GM18858 (cell line): ENCODE measurements around the gene PRKAR2B.
"Not testable (repeated sequence)": the region's sequence is repeated elsewhere in the genome, so short reads cannot be mapped to it uniquely, and the experiment has no call there.

Experiments used
- ATAC-seq: cut with Tn5 transposase; IDR thresholded peaks from one replicate; pipeline ENCODE4 v1.9.1; 2021; ENCODE audit not compliant: unreplicated experiment

The PRKAR2B gene

GRCh38 chr7:107026166-107026565 lies 18.3 kb upstream of the PRKAR2B start:
- no peak for ATAC-seq

GRCh38 chr7:107027208-107027607 lies 17.3 kb upstream of the PRKAR2B start:
- no peak for ATAC-seq

DNA sequence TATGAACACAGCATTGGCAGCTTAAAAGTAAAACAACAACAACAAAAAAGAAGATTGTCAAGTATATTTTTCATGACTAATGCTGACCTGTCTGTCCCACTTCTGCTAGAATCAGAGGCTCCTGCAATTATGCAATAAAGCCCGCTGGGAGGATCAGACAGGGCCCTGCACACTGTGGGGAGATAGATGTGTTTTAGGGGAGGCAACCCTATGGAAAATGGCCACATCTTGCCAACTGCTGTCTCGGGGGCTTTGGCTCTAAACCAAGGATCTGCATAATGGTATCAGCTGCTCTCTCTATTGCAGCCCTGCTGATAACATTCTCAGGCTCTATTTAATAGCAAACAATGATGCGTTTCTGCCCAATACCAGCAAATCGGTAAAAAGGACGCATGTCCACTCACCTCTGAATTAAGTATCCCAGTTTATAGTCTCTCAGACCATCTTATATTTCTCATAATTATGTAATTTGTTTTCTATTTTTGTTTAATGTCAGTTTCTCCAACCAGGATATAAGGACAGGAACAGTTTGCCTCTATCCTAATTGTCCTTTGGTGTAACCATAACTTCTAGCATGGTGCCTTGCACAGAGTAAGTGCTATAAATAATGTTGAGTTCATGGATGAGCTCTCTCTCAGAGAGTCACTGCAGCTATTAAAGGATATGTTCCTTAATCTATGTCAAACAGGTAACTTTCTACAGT lies 15.3 kb upstream of the PRKAR2B start:
- ATAC-seq = no peak

DNA sequence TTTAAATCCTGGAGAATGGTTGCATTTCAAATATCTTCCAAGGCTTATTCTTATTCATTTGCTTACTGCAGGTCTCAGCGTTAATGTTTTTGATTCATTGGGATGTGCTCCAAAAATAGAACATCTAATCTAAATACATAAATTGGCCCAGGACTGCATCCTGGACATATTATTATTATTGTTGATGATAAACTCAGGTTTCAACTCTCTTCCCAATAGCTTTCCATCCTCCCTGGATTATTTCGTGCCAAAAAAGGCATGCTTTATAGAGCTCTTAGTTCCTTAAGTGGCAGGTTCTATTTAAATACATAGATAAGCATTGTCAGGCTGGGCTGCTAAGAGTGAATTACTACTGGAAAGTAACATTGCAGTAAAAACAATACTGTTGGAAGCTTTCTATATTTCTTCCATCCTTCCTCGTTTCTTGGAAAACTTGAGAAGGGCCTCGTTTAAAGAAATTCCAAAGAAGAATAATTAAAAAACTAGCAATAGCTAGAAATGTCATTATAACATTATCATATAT lies 14.7 kb upstream of the PRKAR2B start:
- ATAC-seq = no peak

- ATAC-seq = no peak
Measured at GRCh38 chr7:107032050-107032449, 12.5 kb upstream of the PRKAR2B start.

GRCh38 chr7:107032720-107033438 lies 11.6 kb upstream of the PRKAR2B start:
- ATAC-seq = no peak

DNA sequence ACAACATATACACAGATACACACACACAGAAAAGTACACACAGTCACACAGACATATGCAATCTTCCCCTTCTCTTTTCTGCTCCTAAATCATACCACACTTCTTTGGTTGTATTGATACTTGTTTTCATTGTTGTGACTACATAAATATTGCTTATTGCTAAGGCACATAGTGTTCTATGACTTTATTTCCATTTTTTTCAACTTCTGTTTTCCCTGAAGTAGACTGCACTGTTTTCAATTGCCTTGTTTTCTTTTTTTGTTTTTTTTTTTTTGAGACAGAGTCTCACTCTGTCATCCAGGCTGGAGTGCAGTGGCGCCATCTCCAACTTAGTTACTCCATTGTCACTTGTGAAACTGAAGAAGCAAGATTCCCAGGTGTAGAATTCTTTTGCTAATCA lies 10.0 kb upstream of the PRKAR2B start:
- ATAC-seq = no peak

- no peak for ATAC-seq
Measured at GRCh38 chr7:107035446-107035845, 9.1 kb upstream of the PRKAR2B start.

- ATAC-seq = no peak
Measured at GRCh38 chr7:107036535-107036934, 8.0 kb upstream of the PRKAR2B start.

DNA sequence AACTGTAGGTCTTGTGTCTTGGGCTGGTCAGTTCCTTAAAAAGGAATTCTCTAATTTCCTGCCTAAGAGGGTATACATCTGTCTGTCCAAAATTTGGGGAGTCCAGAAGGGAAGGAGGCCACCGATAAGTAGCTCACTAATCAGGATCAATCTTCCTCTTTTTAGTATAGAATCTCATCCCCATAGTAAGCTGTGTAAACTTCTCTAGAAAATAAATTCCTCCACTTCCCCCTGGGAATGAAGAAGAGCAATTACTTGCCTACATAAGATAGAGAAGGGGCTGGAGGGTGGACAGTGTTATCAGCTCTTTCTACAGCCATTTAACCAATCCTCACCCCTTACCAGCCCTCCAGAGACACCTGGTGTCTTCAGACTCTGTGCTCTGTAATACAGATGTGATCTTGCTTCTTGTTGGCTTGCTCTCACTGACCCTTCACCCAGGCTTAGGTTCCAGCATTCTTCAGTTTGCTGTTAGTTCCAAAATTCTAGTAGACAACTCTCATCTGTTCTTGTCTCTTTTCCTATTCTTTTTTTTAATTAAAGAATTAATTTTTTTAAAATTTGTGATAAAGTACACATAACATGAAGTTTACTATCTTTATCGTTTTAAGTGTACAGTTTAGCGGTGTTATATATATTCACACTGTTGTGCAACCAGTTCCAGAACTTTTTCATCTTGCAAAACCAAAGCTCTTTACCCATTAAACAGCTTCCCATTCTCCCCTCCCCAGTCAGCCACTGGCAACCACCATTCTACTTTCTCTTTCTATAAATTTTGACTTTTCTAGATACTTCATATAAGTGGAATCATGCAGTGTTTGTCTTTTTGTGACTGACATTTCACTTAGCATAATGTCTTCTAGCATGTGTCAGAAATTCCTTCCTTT lies 6.5 kb upstream of the PRKAR2B start:
- ATAC-seq = no peak

DNA sequence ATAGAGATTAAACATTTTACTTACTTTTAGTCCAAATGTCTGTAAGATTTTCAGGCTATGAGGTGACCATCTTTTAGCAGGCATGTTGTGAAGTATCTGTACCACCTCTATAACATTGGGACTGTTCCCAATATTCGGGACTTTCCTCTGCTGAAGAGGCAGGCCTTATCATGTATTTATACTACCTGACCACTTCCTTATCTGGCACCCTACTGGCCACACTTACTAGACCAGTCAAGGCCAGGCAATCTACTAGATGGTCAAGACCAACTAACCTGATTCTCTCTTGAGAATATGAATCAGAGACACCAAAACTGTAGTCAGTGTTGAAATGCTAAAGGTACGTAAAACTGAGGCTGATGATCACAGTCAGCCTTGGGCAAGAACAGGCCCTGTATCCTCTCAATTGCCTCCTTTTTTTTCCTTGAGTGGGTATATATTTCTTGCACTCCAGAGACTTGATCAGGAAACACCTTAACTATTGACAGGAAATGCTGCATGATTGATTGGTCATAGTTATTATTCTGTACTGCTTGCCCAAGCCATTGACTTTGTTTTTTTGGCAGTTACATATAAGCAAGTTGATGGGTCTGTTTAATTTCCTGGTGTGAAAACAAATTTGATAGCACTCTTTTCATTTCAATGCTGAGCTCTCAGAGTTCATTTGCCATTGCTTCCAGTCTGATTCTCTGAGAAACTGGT lies 5.2 kb upstream of the PRKAR2B start:
- no peak for ATAC-seq

- ATAC-seq = no peak
Measured at GRCh38 chr7:107041097-107041496, 3.4 kb upstream of the PRKAR2B start.

GRCh38 chr7:107041764-107042163 lies 2.7 kb upstream of the PRKAR2B start:
- ATAC-seq = not testable (repeated sequence)

- ATAC-seq = not testable (repeated sequence)
Measured at GRCh38 chr7:107042326-107042910, 2.1 kb upstream of the PRKAR2B start.

DNA sequence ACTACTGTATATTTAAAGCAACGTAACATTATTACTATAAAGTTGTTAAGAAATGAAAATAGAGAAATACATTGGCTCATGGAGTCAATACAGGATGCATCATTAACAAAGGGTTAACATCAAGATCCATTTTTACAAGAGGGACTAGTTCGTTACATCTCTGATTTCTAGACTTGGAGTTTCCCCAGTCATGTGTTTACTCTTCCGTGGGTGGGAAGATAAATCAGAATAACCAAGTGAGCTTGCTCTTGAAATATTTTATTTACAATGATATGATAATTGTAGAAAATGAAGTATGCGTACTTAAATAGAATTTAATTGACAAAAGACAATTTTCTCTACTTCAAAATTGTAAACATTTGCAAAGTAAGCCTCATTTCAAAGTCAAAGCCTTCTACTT lies 1.0 kb upstream of the PRKAR2B start:
- no peak for ATAC-seq

DNA sequence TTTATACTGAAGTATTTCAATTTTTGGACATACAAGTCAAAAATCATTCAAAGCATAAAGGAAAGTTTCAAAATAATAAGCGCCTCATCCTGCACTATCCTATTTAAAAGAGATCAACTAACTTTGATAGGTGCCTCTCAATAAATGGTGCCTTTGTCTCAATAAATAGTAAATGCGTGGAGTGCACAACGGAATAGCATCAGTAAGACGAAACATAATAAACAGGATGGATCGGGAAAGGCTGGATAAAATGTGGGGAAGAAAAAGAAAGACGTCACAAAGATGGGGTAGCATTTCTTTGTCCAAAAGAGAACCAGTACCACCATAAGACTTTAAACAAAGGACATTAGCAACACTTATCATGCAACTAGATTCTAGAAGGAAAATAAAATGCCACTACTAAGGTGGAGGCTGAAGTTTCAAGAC lies 571 bp upstream of the PRKAR2B start:
- ATAC-seq = no peak

- no peak for ATAC-seq
Measured at GRCh38 chr7:107045195-107045960, 873 bp downstream of the PRKAR2B start.

DNA sequence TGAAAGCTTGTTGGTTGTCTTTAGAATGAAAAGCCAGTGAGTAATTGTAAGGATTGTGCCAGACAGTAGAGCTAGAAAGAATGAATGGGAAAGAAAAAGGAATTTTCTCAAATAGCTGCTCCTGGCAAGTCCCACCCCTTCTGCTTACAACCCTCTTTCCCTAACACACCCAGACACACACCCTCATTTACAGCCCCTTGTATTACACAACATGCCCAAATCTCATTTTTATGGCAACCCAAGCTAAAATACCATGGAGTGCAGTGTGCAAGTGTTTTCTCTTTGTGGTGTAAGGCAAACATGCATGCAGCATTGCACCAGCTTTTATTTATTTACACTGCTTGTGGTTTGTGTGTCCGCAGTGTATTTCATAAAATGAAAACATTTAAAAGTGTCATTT lies 1.5 kb downstream of the PRKAR2B start:
- no peak for ATAC-seq

- ATAC-seq = no peak
Measured at GRCh38 chr7:107046491-107047259, 2.2 kb downstream of the PRKAR2B start.
